Neural progenitor cell (in vitro differentiated cells): ENCODE measurements around the gene SMPD3. TPM values are rescaled to one million over a fixed set of nuclear protein-coding genes. Genes with fewer than 3 reads are reported as not detected.
A peak's percentile ranks its signal among the peaks of the same experiment; 100 is the strongest.

Source experiments
- DNase-seq: peaks from one replicate; pipeline ENCODE4 v3.0.0-alpha.2; 2016; ENCODE audit warnings: low spot score
- H2AFZ ChIP-seq: fragments of 200-600 bp; sonication (generic); replicated peaks from 2 replicates; pipeline ENCODE4 v1.6.1; 2016; ENCODE audit warnings: antibody characterized with exemption
- H3F3A ChIP-seq: fragments of 200-600 bp; sonication (generic); 2 replicates; pipeline ENCODE4 v1.6.1; 2016; ENCODE audit warnings: antibody characterized with exemption, low read depth
- H3K27ac ChIP-seq: fragments of 200-600 bp; sonication (generic); 2 replicates; pipeline ENCODE4 v1.5.1; 2016; ENCODE audit warnings: mild to moderate bottlenecking
- H3K27me3 ChIP-seq: fragments of 200-600 bp; sonication (generic); 2 replicates; pipeline ENCODE4 v1.6.1; 2016; ENCODE audit warnings: mild to moderate bottlenecking, moderate library complexity
- H3K36me3 ChIP-seq: fragments of 200-600 bp; sonication (generic); 2 replicates; pipeline ENCODE4 v1.5.1; 2016
- H3K4me1 ChIP-seq: fragments of 200-600 bp; sonication (generic); 2 replicates; pipeline ENCODE4 v1.6.1; 2016; ENCODE audit warnings: mixed run types
- H3K4me2 ChIP-seq: fragments of 200-600 bp; sonication (generic); 2 replicates; pipeline ENCODE4 v1.6.1; 2016
- H3K4me3 ChIP-seq: fragments of 200-600 bp; sonication (generic); 2 replicates; pipeline ENCODE4 v1.5.1; 2016
- H3K79me2 ChIP-seq: fragments of 200-600 bp; sonication (generic); 2 replicates; pipeline ENCODE4 v1.6.1; 2016; ENCODE audit warnings: low read depth
- H3K9ac ChIP-seq: fragments of 200-600 bp; sonication (generic); 2 replicates; pipeline ENCODE4 v1.6.1; 2016
- H3K9me3 ChIP-seq: fragments of 200-600 bp; sonication (generic); 2 replicates; pipeline ENCODE4 v1.5.1; 2016; ENCODE audit warnings: low read depth
- H4K20me1 ChIP-seq: fragments of 200-600 bp; sonication (generic); 2 replicates; pipeline ENCODE4 v1.6.1; 2016; ENCODE audit warnings: low read depth
- H3K27ac Mint-ChIP-seq: 3 replicates; pipeline ENCODE4 v1.8.0; 2021; ENCODE audit warnings: mixed read lengths
- H3K27me3 Mint-ChIP-seq: 2 replicates; pipeline ENCODE4 v1.8.0; 2022; ENCODE audit warnings: low read depth, mild to moderate bottlenecking, inconsistent platforms, moderate library complexity, mixed read lengths; ENCODE audit not compliant: insufficient read depth
- H3K36me3 Mint-ChIP-seq: 3 replicates; pipeline ENCODE4 v1.8.0; 2021; ENCODE audit warnings: mixed read lengths
- H3K4me1 Mint-ChIP-seq: 3 replicates; pipeline ENCODE4 v1.8.0; 2021; ENCODE audit warnings: mixed read lengths
- H3K4me3 Mint-ChIP-seq: 3 replicates; pipeline ENCODE4 v1.8.0; 2021; ENCODE audit warnings: mild to moderate bottlenecking, moderate library complexity, mixed read lengths
- H3K9me3 Mint-ChIP-seq: 3 replicates; pipeline ENCODE4 v1.8.0; 2020; ENCODE audit warnings: mixed read lengths
- CTCF ChIP-seq: fragments of 200-600 bp; sonication (generic); IDR thresholded peaks from 2 replicates; pipeline ENCODE4 v1.5.1; 2017; ENCODE audit warnings: antibody characterized with exemption, mild to moderate bottlenecking
- EZH2 ChIP-seq: fragments of 200-600 bp; sonication (generic); IDR thresholded peaks from 2 replicates; pipeline ENCODE4 v1.6.1; 2017; ENCODE audit warnings: antibody characterized with exemption, mild to moderate bottlenecking, moderate library complexity
- EZH2phosphoT487 ChIP-seq: fragments of 200-600 bp; sonication (generic); IDR thresholded peaks from 2 replicates; pipeline ENCODE4 v1.6.1; 2017; ENCODE audit warnings: antibody characterized with exemption
- total RNA-seq: library from RNA; depleted of rRNA; stranded (reverse); fragments of >200 nt; gene quantifications from 2 replicates; pipeline ENCODE4 v1.2.3, GENCODE V29; 2015; ENCODE audit warnings: low replicate concordance

Gene SMPD3
- total RNA-seq, 1 donor from 2014 or later: not detected

GRCh38 chr16:68319185-68319908, 129.0 kb downstream of the SMPD3 start:
- Histone ChIP-seq H3K9ac (no peak overlapping the region), H4K20me1 (no peaks in the 10 kb centered on the region), H3K27me3 (no peaks in the 10 kb centered on the region), H3F3A (no peaks in the 10 kb centered on the region), H3K27ac (no peak overlapping the region), H2AFZ (no peak overlapping the region), H3K79me2 (peaks cover 1% of the 10 kb centered on the region), H3K4me2 (no peak overlapping the region), H3K36me3 (no peaks in the 10 kb centered on the region), H3K9me3 (no peaks in the 10 kb centered on the region), H3K4me1 (no peaks in the 10 kb centered on the region), H3K4me3 (no peak overlapping the region)
- Mint-ChIP-seq H3K27ac (no peak overlapping the region), H3K36me3 (peaks cover 27% of the 10 kb centered on the region), H3K9me3 (no peaks in the 10 kb centered on the region), H3K27me3 (peaks cover 4% of the 10 kb centered on the region), H3K4me3 (no peak overlapping the region), H3K4me1 (peaks cover 10% of the 10 kb centered on the region)
- no peak for DNase-seq
- no peak for TF ChIP-seq EZH2phosphoT487
- TF ChIP-seq CTCF: no peak
- TF ChIP-seq EZH2: no peak

GRCh38 chr16:68313116-68313515, 135.2 kb downstream of the SMPD3 start:
- Histone ChIP-seq H3K27me3 (no peaks in the 10 kb centered on the region), H3K4me3 (no peak overlapping the region), H2AFZ (no peak overlapping the region), H3K4me2 (no peak overlapping the region), H3K4me1 (peaks cover 14% of the 10 kb centered on the region), H3K36me3 (no peaks in the 10 kb centered on the region), H3K79me2 (peaks cover 59% of the 10 kb centered on the region), H4K20me1 (peaks cover 9% of the 10 kb centered on the region), H3K9me3 (no peaks in the 10 kb centered on the region), H3K9ac (no peak overlapping the region), H3K27ac (no peak overlapping the region), H3F3A (peaks cover 7% of the 10 kb centered on the region)
- Mint-ChIP-seq H3K27ac (no peak overlapping the region), H3K4me3 (no peak overlapping the region), H3K36me3 (peaks cover 10% of the 10 kb centered on the region), H3K9me3 (no peaks in the 10 kb centered on the region), H3K4me1 (peaks cover 26% of the 10 kb centered on the region), H3K27me3 (peaks cover 7% of the 10 kb centered on the region)
- DNase-seq: no peak
- TF ChIP-seq CTCF: no peak

- Mint-ChIP-seq H3K36me3 (peaks cover 7% of the 10 kb centered on the region), H3K27me3 (peaks cover 4% of the 10 kb centered on the region), H3K4me1 (peaks cover 26% of the 10 kb centered on the region), H3K4me3 (peak within 1 kb of the TSS; percentile 98), H3K27ac (peak within 1 kb of the TSS; percentile 94), H3K9me3 (no peaks in the 10 kb centered on the region)
- Histone ChIP-seq H4K20me1 (peaks cover 9% of the 10 kb centered on the region), H3K79me2 (peaks cover 71% of the 10 kb centered on the region), H3K9ac (peak within 1 kb of the TSS; percentile 70), H3K4me1 (peaks cover 14% of the 10 kb centered on the region), H2AFZ (peak within 1 kb of the TSS; percentile 81), H3K4me3 (peak within 1 kb of the TSS; percentile 71), H3K4me2 (peak within 1 kb of the TSS; percentile 93), H3K27ac (peak within 1 kb of the TSS; percentile 54), H3K36me3 (peaks cover 6% of the 10 kb centered on the region), H3K27me3 (no peaks in the 10 kb centered on the region), H3K9me3 (no peaks in the 10 kb centered on the region), H3F3A (peaks cover 7% of the 10 kb centered on the region)
- TF ChIP-seq CTCF (no peak), EZH2 (no peak), EZH2phosphoT487 (no peak)
- DNase-seq: peak; percentile 96
These were observed 137.4 kb downstream of the SMPD3 start, which contains the start of the genes PRMT7 and SLC7A6OS for GRCh38 chr16:68310774-68311511. PRMT7 (plus strand) TSS chr16:68311019; CDS start chr16:68315980, 4,961 bp downstream. SLC7A6OS (minus strand) TSS chr16:68310946; CDS start chr16:68310926, 20 bp downstream.
